Stimulated activated CD8-positive, alpha-beta memory T cell treated with anti-CD3 and anti-CD28 coated beads, Interleukin-15, amount 100 ng/mL, for 4 hours (primary cell): Measurements from ENCODE around the gene SH2D6.
"Not testable (repeated sequence)": the region's sequence is repeated elsewhere in the genome, so short reads cannot be mapped to it uniquely, and the experiment has no call there.

Experiments used
- DNase-seq, 2 donors: peaks; one replicate each; pipeline ENCODE4 v3.0.0-alpha.2; 2020; ENCODE audit warnings: low read depth in 2 of 2

Gene SH2D6

GRCh38 chr2:85439025-85439472 is 20.5 kb downstream of the SH2D6 start:
- no peak for DNase-seq

GRCh38 chr2:85439569-85439968 is 21.1 kb downstream of the SH2D6 start:
- not testable (repeated sequence) for DNase-seq

- no peak for DNase-seq
Observed at GRCh38 chr2:85439986-85440385, 21.5 kb downstream of the SH2D6 start.

DNA sequence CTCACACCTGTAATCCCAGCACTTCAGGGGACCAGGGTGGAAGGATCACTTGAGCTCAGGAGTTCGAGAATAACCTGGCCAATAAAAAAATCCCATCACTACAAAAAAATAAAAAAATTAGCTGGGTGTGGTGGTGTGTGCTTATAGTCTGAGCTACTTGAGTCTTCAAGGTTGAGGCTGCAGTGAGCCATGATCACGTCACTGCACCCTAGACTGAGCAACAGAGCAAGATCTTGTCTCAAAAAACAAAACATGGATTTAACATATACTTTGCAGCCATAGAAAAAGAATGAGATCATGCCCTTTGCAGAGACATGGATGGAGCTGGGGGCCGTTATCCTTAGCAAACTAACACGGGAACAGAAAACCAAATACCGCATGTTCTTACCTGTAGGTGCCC is 22.2 kb downstream of the SH2D6 start:
- DNase-seq = no peak

DNA sequence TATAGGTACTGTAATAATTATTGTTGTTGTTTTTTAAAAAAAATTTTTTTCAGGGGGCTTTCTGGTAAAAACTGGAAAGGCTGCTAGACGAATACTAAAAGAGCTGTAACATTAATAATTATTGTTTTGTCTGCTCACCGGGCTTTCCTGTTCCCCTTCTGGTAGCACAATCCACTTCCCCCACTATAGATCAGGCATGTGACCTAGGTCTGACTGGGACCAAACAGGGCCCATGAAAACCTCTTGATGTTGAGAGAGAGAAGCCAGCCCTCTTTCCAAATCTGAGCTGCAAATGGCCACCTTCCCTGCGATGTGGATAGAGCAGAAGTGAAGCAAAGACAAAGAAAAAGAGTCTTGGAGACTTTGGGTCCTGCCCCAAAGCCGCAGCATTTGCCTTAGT is 23.4 kb downstream of the SH2D6 start:
- no peak for DNase-seq

- no peak for DNase-seq
Observed at GRCh38 chr2:85444629-85445172, 26.2 kb downstream of the SH2D6 start.

DNA sequence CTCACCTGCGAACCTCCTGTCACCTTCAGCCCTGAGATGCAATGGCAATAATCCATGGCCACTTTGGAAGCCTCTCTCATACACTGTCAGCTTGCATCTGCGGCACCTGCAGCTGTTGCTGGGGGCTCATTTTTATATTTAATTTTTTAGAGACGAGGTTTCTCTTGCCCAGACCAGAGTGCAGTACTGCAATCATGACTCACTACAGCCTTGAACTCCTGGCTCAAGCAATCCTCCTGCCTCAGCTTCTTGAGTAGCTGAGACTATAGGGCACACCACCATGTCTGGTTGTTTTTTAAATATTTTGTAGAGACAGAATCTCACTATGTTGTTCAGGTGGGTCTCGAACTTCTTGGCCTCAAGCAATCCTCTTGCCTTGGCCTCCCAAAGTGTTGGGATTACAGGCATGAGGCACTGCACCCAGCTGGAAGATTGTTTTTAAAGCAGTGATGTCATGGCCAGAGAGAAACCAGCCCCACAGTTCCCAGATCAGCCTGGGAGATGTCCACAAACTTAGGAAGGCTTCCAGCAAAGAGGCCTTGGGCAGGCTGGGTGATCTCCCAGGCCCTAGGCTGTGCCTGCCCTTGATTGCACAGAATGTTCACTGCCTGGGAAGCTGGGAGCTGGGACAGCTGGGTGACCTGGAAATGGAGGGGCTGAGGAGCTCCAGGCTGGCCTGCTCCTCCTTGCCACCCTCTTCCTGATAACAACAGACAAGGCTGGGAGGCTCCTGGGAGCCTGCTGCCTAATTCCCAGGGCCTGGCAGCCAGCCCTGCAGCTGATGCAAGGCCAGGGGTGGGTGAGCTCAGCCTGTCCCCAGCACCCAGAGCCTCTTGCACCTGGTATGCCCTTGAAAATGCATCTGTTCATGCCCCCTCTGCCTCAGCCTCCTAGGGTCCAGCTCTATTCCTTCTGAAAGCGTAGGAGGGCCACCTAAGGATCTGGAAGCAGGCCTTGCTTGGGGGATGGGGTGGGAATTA is 27.1 kb downstream of the SH2D6 start:
- no peak for DNase-seq

GRCh38 chr2:85446296-85447221 is 28.0 kb downstream of the SH2D6 start:
- no peak for DNase-seq

GRCh38 chr2:85447222-85447585 is 28.7 kb downstream of the SH2D6 start:
- no peak for DNase-seq

DNA sequence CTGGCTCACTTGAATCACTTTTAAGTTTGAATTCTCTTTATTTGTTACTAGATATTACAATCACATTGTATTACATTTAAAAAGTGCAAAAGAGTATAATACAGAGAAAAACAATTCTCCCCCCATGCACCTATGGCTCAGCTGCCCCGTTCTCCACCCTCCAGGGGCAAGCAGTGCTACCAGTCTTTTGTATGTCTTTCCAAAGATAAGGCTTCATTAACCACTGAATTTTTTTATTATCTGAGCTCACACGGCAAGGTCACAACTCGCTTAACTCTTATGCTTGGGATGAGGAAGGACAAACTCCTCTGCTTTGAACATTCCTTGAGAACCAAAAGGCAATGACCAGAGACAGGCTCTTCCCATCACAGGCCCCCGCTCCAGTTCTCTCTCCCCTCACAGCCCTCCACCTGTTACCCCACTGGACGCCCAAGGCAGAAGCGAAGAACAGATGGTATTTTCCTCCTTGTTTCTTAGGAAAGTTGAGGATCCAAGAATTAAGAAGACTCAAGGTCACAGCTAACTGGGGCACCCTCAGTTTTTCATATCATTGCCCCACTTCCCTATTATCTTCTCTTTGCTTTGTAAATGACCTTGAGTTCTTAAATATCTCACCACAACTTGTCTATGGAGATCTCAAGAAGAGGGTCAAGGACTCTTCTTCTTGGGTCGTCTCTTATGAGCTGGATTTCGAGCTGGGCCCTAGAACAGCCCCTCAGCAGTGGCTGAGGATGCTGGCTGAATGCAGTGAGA is 30.1 kb downstream of the SH2D6 start:
- no peak for DNase-seq

GRCh38 chr2:85449214-85449588 is 30.7 kb downstream of the SH2D6 start:
- no peak for DNase-seq

GRCh38 chr2:85452237-85452636 is 33.7 kb downstream of the SH2D6 start:
- DNase-seq = no peak

GRCh38 chr2:85453571-85453970 is 35.1 kb downstream of the SH2D6 start:
- DNase-seq = no peak

GRCh38 chr2:85455552-85456090 is 37.1 kb downstream of the SH2D6 start:
- DNase-seq = no peak

DNA sequence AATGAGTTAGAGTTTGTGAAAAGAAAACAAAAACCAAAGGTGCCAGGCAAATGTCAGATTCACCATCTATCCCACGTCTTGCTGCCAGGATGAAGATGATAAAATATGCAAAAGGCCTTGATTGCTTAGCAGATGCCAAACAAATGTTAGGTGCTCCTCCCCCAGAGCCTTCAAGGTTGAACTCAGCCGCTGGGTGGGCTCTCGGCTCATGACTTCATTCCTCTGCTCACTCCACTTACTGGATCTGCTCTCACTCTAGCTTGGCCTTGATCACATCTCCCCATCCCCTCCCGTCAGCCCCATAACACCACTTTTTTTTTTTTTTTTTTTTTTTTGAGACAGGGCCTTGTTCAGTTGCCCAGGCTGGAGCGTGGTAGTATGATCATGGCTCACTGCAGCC is 38.5 kb downstream of the SH2D6 start:
- DNase-seq = no peak

- DNase-seq = no peak
Observed at GRCh38 chr2:85457877-85458316, 39.4 kb downstream of the SH2D6 start.

GRCh38 chr2:85458601-85459563 is 40.4 kb downstream of the SH2D6 start:
- no peak for DNase-seq

GRCh38 chr2:85459771-85460170 is 41.3 kb downstream of the SH2D6 start:
- DNase-seq = no peak

DNA sequence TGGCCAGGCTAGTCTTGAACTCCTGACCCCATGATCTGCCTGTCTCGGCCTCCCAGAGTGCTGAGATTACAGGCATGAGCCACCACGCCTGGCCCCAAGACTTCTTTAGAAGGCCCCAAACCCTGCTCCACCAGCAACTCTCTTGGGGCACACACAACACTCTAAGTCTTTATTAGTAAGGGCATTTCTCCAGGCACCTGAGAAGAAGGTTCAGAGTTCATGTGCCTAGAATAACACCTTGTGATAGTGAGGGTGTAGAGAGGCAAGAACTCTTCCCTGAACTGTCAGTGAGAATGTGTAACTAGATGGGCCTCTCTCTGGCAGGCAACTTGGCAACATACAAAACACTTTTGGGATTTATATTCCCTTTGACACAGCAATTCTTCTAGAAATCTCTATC is 43.8 kb downstream of the SH2D6 start:
- no peak for DNase-seq

DNA sequence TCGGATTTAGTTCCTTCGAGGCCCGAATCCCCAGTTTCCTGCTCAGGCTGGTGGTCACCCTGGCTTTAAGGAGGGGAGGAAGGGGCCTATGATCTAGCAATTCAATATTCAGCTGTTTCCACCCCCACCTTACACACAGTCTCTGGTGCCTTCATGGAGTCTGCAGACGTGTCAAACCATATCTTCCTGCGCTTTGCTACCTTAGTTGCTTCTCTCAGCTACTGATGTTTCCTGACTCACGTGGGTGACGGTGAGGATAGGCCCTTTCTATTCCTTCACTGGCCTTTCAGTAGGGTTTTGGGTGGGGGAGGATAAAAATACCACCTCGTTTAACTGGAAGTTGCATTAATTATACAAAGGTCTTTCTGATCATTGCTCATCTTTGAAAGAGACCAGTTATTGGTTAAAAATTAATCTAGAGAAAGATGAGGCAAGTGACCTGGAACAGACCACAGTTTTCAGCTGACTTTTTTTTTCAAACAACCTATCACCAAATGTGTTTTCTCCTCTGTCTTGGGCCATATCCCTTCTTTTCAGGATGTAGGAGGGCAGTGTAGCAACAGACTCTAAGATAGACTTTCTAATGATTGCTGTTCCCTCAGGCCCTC is 49.7 kb downstream of the SH2D6 start:
- no peak for DNase-seq
